GM21619 (cell line): ENCODE data around the gene CRYL1.
"Not testable (repeated sequence)": the region's sequence is repeated elsewhere in the genome, so short reads cannot be mapped to it uniquely, and the experiment has no call there.

Experiments used
- ATAC-seq: cut with Tn5 transposase; IDR thresholded peaks from one replicate; pipeline ENCODE4 v1.9.1; 2021; ENCODE audit not compliant: unreplicated experiment

Gene CRYL1

GRCh38 chr13:20461481-20461859 is 64.2 kb downstream of the CRYL1 start:
- no peak for ATAC-seq

GRCh38 chr13:20460761-20461160 is 64.9 kb downstream of the CRYL1 start:
- ATAC-seq = no peak

- ATAC-seq = no peak
Measured at GRCh38 chr13:20457670-20458069, 68.0 kb downstream of the CRYL1 start.

- no peak for ATAC-seq
Measured at GRCh38 chr13:20456737-20457136, 68.9 kb downstream of the CRYL1 start.

- ATAC-seq = no peak
Measured at GRCh38 chr13:20451397-20451796, 74.3 kb downstream of the CRYL1 start.

GRCh38 chr13:20448470-20448869 is 77.2 kb downstream of the CRYL1 start:
- no peak for ATAC-seq

- ATAC-seq = no peak
Measured at GRCh38 chr13:20446900-20447299, 78.8 kb downstream of the CRYL1 start.

- ATAC-seq = no peak
Measured at GRCh38 chr13:20446405-20446804, 79.3 kb downstream of the CRYL1 start.

- ATAC-seq = no peak
Measured at GRCh38 chr13:20442798-20443381, 82.8 kb downstream of the CRYL1 start.

GRCh38 chr13:20442375-20442774 is 83.3 kb downstream of the CRYL1 start:
- ATAC-seq = no peak

- no peak for ATAC-seq
Measured at GRCh38 chr13:20441879-20442278, 83.8 kb downstream of the CRYL1 start.

- no peak for ATAC-seq
Measured at GRCh38 chr13:20441056-20441455, 84.6 kb downstream of the CRYL1 start.

GRCh38 chr13:20439261-20439660 is 86.4 kb downstream of the CRYL1 start:
- ATAC-seq = no peak

- ATAC-seq = no peak
Measured at GRCh38 chr13:20438801-20439200, 86.9 kb downstream of the CRYL1 start.

- no peak for ATAC-seq
Measured at GRCh38 chr13:20436505-20436904, 89.2 kb downstream of the CRYL1 start.

GRCh38 chr13:20435616-20436368 is 89.9 kb downstream of the CRYL1 start:
- no peak for ATAC-seq

GRCh38 chr13:20434210-20434609 is 91.4 kb downstream of the CRYL1 start:
- not testable (repeated sequence) for ATAC-seq

- ATAC-seq = no peak
Measured at GRCh38 chr13:20431687-20432384, 93.8 kb downstream of the CRYL1 start.

GRCh38 chr13:20431080-20431479 is 94.6 kb downstream of the CRYL1 start:
- no peak for ATAC-seq

- ATAC-seq = no peak
Measured at GRCh38 chr13:20430296-20430695, 95.4 kb downstream of the CRYL1 start.

- ATAC-seq = no peak
Measured at GRCh38 chr13:20429682-20430081, 96.0 kb downstream of the CRYL1 start.
